Muscle of back (tissue), 11 donors: ENCODE results near the gene TENT4B. TPM values are rescaled to one million over a fixed set of nuclear protein-coding genes. Genes with fewer than 3 reads are reported as not detected.

Experiments used
- DNase-seq, 3 donors: peaks; one replicate each; pipeline versions ENCODE4 v3.0.0 to v3.0.0-alpha.2; 2013
- polyA plus RNA-seq, 10 donors: library from polyadenylated mRNA; unstranded; fragments of 120-200 nt; gene quantifications; one replicate each; pipeline ENCODE4 v1.2.1, GENCODE V29; 2013; ENCODE audit not compliant: insufficient read length in 10 of 10

Gene TENT4B
- polyA plus RNA-seq, 10 donors: 5.0 to 8.8 (median 7.0) TPM

GRCh38 chr16:50195756-50196155 lies 42.6 kb downstream of the TENT4B start:
- no peak for DNase-seq

GRCh38 chr16:50197582-50197981 lies 44.5 kb downstream of the TENT4B start:
- no peak for DNase-seq

GRCh38 chr16:50198802-50199403 lies 45.8 kb downstream of the TENT4B start:
- DNase-seq: no peak

- DNase-seq: no peak
Measured at GRCh38 chr16:50201787-50202186, 48.7 kb downstream of the TENT4B start.

GRCh38 chr16:50202926-50203624 lies 50.0 kb downstream of the TENT4B start:
- DNase-seq: peak; percentile 69 to 92 (median 84)

GRCh38 chr16:50203681-50204080 lies 50.6 kb downstream of the TENT4B start:
- no peak for DNase-seq

- DNase-seq: peak in 1 of 3 donors; percentile 27
Measured at GRCh38 chr16:50204453-50205108, 51.5 kb downstream of the TENT4B start.

GRCh38 chr16:50207652-50208051 lies 54.5 kb downstream of the TENT4B start:
- no peak for DNase-seq

- no peak for DNase-seq
Measured at GRCh38 chr16:50208460-50208931, 55.4 kb downstream of the TENT4B start.

GRCh38 chr16:50209546-50210265 lies 56.6 kb downstream of the TENT4B start:
- peak in 1 of 3 donors; percentile 30 for DNase-seq

GRCh38 chr16:50210266-50211038 lies 57.3 kb downstream of the TENT4B start:
- DNase-seq: peak; percentile 74 to 88 (median 75)

GRCh38 chr16:50213939-50214519 lies 60.9 kb downstream of the TENT4B start:
- peak in 2 of 3 donors; percentile 62 to 76 for DNase-seq

GRCh38 chr16:50215680-50216079 lies 62.6 kb downstream of the TENT4B start:
- DNase-seq: no peak

GRCh38 chr16:50216231-50216630 lies 63.1 kb downstream of the TENT4B start:
- DNase-seq: no peak

GRCh38 chr16:50219402-50219975 lies 66.4 kb downstream of the TENT4B start:
- DNase-seq: no peak

- DNase-seq: no peak
Measured at GRCh38 chr16:50224286-50224685, 71.2 kb downstream of the TENT4B start.

- DNase-seq: no peak
Measured at GRCh38 chr16:50227120-50227519, 74.0 kb downstream of the TENT4B start.

- no peak for DNase-seq
Measured at GRCh38 chr16:50227665-50228064, 74.6 kb downstream of the TENT4B start.

GRCh38 chr16:50228364-50228868 lies 75.3 kb downstream of the TENT4B start:
- no peak for DNase-seq

- no peak for DNase-seq
Measured at GRCh38 chr16:50229149-50229726, 76.1 kb downstream of the TENT4B start.
